Measurements from ENCODE around the gene PAPPA.

PAPPA gene

DNA sequence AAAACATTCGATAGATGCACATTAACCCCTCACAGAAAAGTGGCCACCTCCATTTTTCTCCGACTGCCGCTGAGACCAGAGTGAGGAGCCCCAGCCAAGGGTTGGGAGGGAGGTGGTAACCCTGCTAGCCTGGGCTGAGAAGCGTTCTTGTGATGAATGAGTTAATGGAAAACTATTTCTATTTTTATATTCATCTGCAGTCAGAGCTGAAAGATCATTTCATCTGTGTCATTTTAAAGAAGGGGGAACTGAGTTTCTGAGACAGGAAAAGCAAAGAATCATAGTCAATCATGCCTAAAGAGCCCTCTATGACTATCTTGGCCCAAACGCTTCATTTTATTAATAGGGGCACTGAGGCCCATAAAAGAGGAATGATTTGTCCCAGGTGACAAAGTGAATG lies 229.5 kb downstream of the PAPPA start:
- Histone ChIP-seq H3K27me3 (ENCODE audit: low read length) (no peaks in the 10 kb centered on the region), H3K79me2 (ENCODE audit: insufficient read depth, low read length) (no peaks in the 10 kb centered on the region), H3F3A (ENCODE audit: insufficient read depth) (no peaks in the 10 kb centered on the region), H3K9ac (ENCODE audit: low read length) (no peak overlapping the region), H3K9me3 (ENCODE audit: insufficient read depth, low read length) (no peaks in the 10 kb centered on the region), H3K36me3 (ENCODE audit: low read length) (no peaks in the 10 kb centered on the region), H4K20me1 (ENCODE audit: low read depth, low read length) (no peaks in the 10 kb centered on the region), H2AFZ (ENCODE audit: low read depth, low read length, severe bottlenecking) (no peak overlapping the region), H3K4me2 (ENCODE audit: low read depth, low read length, poor library complexity, severe bottlenecking) (no peak overlapping the region), H3K27ac (ENCODE audit: low read depth, low read length) (no peak overlapping the region), H3K9me2 (replicated peaks; ENCODE audit: insufficient read depth, low read length) (no peaks in the 10 kb centered on the region), H3K4me3 (ENCODE audit: insufficient read depth, low read length, poor library complexity, severe bottlenecking) (no peak overlapping the region)
- TF ChIP-seq, protein P1, sequence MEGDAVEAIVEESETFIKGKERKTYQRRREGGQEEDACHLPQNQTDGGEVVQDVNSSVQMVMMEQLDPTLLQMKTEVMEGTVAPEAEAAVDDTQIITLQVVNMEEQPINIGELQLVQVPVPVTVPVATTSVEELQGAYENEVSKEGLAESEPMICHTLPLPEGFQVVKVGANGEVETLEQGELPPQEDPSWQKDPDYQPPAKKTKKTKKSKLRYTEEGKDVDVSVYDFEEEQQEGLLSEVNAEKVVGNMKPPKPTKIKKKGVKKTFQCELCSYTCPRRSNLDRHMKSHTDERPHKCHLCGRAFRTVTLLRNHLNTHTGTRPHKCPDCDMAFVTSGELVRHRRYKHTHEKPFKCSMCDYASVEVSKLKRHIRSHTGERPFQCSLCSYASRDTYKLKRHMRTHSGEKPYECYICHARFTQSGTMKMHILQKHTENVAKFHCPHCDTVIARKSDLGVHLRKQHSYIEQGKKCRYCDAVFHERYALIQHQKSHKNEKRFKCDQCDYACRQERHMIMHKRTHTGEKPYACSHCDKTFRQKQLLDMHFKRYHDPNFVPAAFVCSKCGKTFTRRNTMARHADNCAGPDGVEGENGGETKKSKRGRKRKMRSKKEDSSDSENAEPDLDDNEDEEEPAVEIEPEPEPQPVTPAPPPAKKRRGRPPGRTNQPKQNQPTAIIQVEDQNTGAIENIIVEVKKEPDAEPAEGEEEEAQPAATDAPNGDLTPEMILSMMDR (IDR thresholded peaks at IDR 0.05; ENCODE audit: insufficient read depth, low read length, poor library complexity, severe bottlenecking) = no peak
- no peak for TF ChIP-seq EZH2phosphoT487 (conservative IDR thresholded peaks at IDR 0.05; ENCODE audit: low read length)

DNA sequence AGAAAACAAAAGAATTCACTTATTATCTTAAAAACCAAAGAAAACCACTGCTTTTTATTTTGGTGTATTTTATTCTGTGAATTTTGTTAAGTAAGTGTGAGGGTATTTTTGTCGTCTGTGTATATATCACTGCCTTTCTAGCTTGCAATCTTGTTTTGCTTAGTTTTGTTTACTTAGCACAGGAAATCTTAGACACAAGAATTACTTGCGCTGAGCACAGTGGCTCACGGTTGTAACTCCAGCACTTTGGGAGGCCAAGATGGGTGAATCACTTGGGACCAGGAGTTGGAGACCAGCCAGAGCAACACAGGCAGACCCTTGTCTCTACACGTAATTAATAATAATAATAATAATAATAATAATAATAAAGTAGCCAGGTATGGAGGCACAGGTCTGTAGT lies 230.3 kb downstream of the PAPPA start:
- no peak overlapping the region for H3K4me3 ChIP-seq (ENCODE audit: insufficient read depth, low read length, poor library complexity, severe bottlenecking)
- no peaks in the 10 kb centered on the region for H3K9me3 ChIP-seq (ENCODE audit: insufficient read depth, low read length)
- no peak overlapping the region for H3K27ac ChIP-seq (ENCODE audit: low read depth, low read length)
- H2AFZ ChIP-seq (ENCODE audit: low read depth, low read length, severe bottlenecking) = no peak overlapping the region
- H3K9ac ChIP-seq (ENCODE audit: low read length) = no peak overlapping the region
- H4K20me1 ChIP-seq (ENCODE audit: low read depth, low read length) = no peaks in the 10 kb centered on the region
- H3K36me3 ChIP-seq (ENCODE audit: low read length) = no peaks in the 10 kb centered on the region
- H3K27me3 ChIP-seq (ENCODE audit: low read length) = no peaks in the 10 kb centered on the region
- H3K79me2 ChIP-seq (ENCODE audit: insufficient read depth, low read length) = no peaks in the 10 kb centered on the region
- H3K9me2 ChIP-seq (replicated peaks; ENCODE audit: insufficient read depth, low read length) = no peaks in the 10 kb centered on the region
- TF ChIP-seq EZH2phosphoT487 (conservative IDR thresholded peaks at IDR 0.05; ENCODE audit: low read length) = no peak
- TF ChIP-seq, protein P1 (IDR thresholded peaks at IDR 0.05; ENCODE audit: insufficient read depth, low read length, poor library complexity, severe bottlenecking) = no peak
- no peak overlapping the region for H3K4me2 ChIP-seq (ENCODE audit: low read depth, low read length, poor library complexity, severe bottlenecking)
- no peaks in the 10 kb centered on the region for H3F3A ChIP-seq (ENCODE audit: insufficient read depth)

DNA sequence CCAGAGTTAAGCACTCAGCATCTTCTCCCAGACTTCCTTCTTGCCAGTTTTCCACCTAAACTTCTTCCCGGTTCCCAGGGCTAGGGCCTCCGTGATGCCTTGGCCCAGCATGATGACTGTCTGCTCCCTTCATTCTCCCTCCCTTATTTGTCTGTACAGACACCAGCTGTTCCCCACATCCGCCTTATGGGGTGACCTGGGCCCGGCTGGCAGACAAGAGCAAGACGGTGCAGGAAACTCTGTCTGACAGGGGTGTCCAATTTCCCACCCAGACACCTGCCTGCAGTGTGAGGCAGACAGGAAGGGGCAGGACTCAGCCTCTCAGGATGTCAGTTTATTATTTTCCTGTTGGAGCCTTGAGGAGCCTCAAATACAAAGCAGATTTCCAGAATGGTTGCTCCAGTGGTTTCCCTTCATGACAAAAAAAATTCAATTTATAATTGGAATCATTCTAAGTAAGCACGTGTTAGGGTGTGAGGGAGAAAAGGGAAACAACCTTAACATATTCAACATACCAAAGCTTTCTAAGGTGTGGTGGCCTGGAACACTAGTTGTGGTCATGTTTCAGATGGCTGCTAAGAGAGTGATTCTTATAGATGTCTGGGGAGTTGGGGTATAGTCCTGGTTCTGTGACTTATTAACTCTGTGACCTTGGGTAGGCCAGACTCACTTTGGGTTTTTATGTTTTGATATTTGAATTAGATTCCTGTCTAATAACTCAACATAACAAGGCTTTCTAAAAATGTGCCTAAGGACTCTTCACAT lies 234.5 kb downstream of the PAPPA start:
- no peak overlapping the region for H3K4me2 ChIP-seq (ENCODE audit: low read depth, low read length, poor library complexity, severe bottlenecking)
- H3K4me3 ChIP-seq (ENCODE audit: insufficient read depth, low read length, poor library complexity, severe bottlenecking) = no peak overlapping the region
- H3K27me3 ChIP-seq (ENCODE audit: low read length) = no peaks in the 10 kb centered on the region
- no peaks in the 10 kb centered on the region for H3K36me3 ChIP-seq (ENCODE audit: low read length)
- no peaks in the 10 kb centered on the region for H3K79me2 ChIP-seq (ENCODE audit: insufficient read depth, low read length)
- H3F3A ChIP-seq (ENCODE audit: insufficient read depth) = no peaks in the 10 kb centered on the region
- no peak overlapping the region for H3K9ac ChIP-seq (ENCODE audit: low read length)
- no peak for TF ChIP-seq EZH2phosphoT487 (conservative IDR thresholded peaks at IDR 0.05; ENCODE audit: low read length)
- TF ChIP-seq, protein P1 (IDR thresholded peaks at IDR 0.05; ENCODE audit: insufficient read depth, low read length, poor library complexity, severe bottlenecking) = no peak
- H3K9me3 ChIP-seq (ENCODE audit: insufficient read depth, low read length) = no peaks in the 10 kb centered on the region
- no peaks in the 10 kb centered on the region for H4K20me1 ChIP-seq (ENCODE audit: low read depth, low read length)
- H3K27ac ChIP-seq (ENCODE audit: low read depth, low read length) = no peak overlapping the region
- no peak overlapping the region for H2AFZ ChIP-seq (ENCODE audit: low read depth, low read length, severe bottlenecking)
- H3K9me2 ChIP-seq (replicated peaks; ENCODE audit: insufficient read depth, low read length) = no peaks in the 10 kb centered on the region

Measured in SU-DHL-6 (cell line).